Spinal cord (tissue), 10 donors: ENCODE data around the gene IQCE. TPM values are rescaled to one million over a fixed set of nuclear protein-coding genes. Genes with fewer than 3 reads are reported as not detected.

ENCODE experiments used
- DNase-seq, 6 donors: peaks; one replicate each; pipeline versions ENCODE4 v3.0.0 to v3.0.0-alpha.2; 2013 to 2015; ENCODE audit warnings: low spot score in 6 of 6, low read depth in 4 of 6
- H3K27ac ChIP-seq: one replicate; pipeline ENCODE4 v1.5.1; 2013; ENCODE audit warnings: low read depth, low read length, control low read depth
- H3K27me3 ChIP-seq: one replicate; pipeline ENCODE4 v1.6.1; 2013; ENCODE audit warnings: low read length; ENCODE audit not compliant: control insufficient read depth, insufficient read depth
- H3K36me3 ChIP-seq: one replicate; pipeline ENCODE4 v1.6.1; 2013; ENCODE audit warnings: low read length; ENCODE audit not compliant: control insufficient read depth, insufficient read depth
- H3K4me1 ChIP-seq: one replicate; pipeline ENCODE4 v1.6.1; 2013; ENCODE audit warnings: low read length; ENCODE audit not compliant: control insufficient read depth, insufficient read depth
- H3K4me3 ChIP-seq: one replicate; pipeline ENCODE4 v1.5.1; 2013; ENCODE audit warnings: low read depth, low read length, control low read depth
- H3K9me3 ChIP-seq: one replicate; pipeline ENCODE4 v1.6.1; 2013; ENCODE audit warnings: low read length; ENCODE audit not compliant: control insufficient read depth, insufficient read depth
- WGBS: methylation state at CpG from one replicate; pipeline ENCODE4 v1.1.5; 2013; ENCODE audit warnings: missing lambda C conversion rate; ENCODE audit not compliant: insufficient coverage; 5-methylcytosine and 5-hydroxymethylcytosine counted together
- polyA plus RNA-seq, 2 donors: library from polyadenylated mRNA; unstranded; fragments of 120-200 nt; gene quantifications; one replicate each; pipeline ENCODE4 v1.2.1, GENCODE V29; 2013; ENCODE audit not compliant: insufficient read length in 2 of 2
- small RNA-seq: library from RNA; depleted of rRNA; stranded (forward); fragments of <200 nt; gene quantifications from one replicate; pipeline ENCODE3, GENCODE V24; 2014; ENCODE audit warnings: low replicate concordance
- total RNA-seq, 2 donors: library from RNA; depleted of rRNA in 1 of 2; stranded (reverse); fragments of 120-200 nt in 1 of 2; fragments of >200 nt in 1 of 2; gene quantifications; one replicate each; pipeline versions ENCODE4 v1.2.3 to v1.2.4, GENCODE V29; 2013 to 2014
- donor health status: healthy.

The IQCE gene
- total and polyA plus RNA-seq, 4 donors: 13.5 to 47.1 (median 31.7) TPM

GRCh38 chr7:2661602-2662272, 103.0 kb downstream of the IQCE start:
- no peak overlapping the region for H3K27ac ChIP-seq
- H3K9me3 ChIP-seq: no peaks in the 10 kb centered on the region
- 83% methylated on average over 41 of the region's 43 CpGs for WGBS
- H3K4me3 ChIP-seq: no peak overlapping the region
- peaks cover 57% of the 10 kb centered on the region for H3K4me1 ChIP-seq
- no peaks in the 10 kb centered on the region for H3K27me3 ChIP-seq
- peaks cover 79% of the 10 kb centered on the region for H3K36me3 ChIP-seq
- no peak for DNase-seq

- peaks cover 72% of the 10 kb centered on the region for H3K36me3 ChIP-seq
- 57% methylated on average over 28 of the region's 33 CpGs for WGBS
- DNase-seq: no peak
- H3K4me3 ChIP-seq: no peak overlapping the region
- no peak overlapping the region for H3K27ac ChIP-seq
- no peaks in the 10 kb centered on the region for H3K27me3 ChIP-seq
- H3K4me1 ChIP-seq: peaks cover 57% of the 10 kb centered on the region
- no peaks in the 10 kb centered on the region for H3K9me3 ChIP-seq
Measured at GRCh38 chr7:2662273-2663120, 103.7 kb downstream of the IQCE start.

GRCh38 chr7:2663121-2663886, 104.5 kb downstream of the IQCE start:
- Histone ChIP-seq H3K36me3 (peaks cover 64% of the 10 kb centered on the region), H3K9me3 (no peaks in the 10 kb centered on the region), H3K27me3 (no peaks in the 10 kb centered on the region), H3K4me3 (no peak overlapping the region), H3K4me1 (peaks cover 57% of the 10 kb centered on the region), H3K27ac (no peak overlapping the region)
- 58% methylated on average over 29 of the region's 30 CpGs for WGBS
- DNase-seq: no peak

- no peaks in the 10 kb centered on the region for H3K27me3 ChIP-seq
- no CpG with 5 or more reads among the region's 4 CpGs for WGBS
- DNase-seq: no peak
- H3K4me3 ChIP-seq: no peak overlapping the region
- peaks cover 57% of the 10 kb centered on the region for H3K4me1 ChIP-seq
- no peak overlapping the region for H3K27ac ChIP-seq
- no peaks in the 10 kb centered on the region for H3K9me3 ChIP-seq
- H3K36me3 ChIP-seq: peaks cover 57% of the 10 kb centered on the region
Measured at GRCh38 chr7:2663960-2664359, 105.2 kb downstream of the IQCE start.

Small RNA genes lying within 50 kb of the gene (small RNA-seq; reads per million reads assigned to genes)
- not detected for gene MIR4648

Other genes with a start within 250 kb of the IQCE start
- 10 to 100 TPM; 12.2 to 14.8 TPM for gene SNX8, start 244.5 kb upstream of the IQCE start, total RNA-seq
- 10 to 100 TPM; 33.0 to 36.9 TPM for gene SNX8, start 244.5 kb upstream of the IQCE start, polyA plus RNA-seq
- gene EIF3B, start 204.2 kb upstream of the IQCE start, total RNA-seq: 100 to 1,000 TPM in 1 of 2 donors, 10 to 100 TPM in 1; 67.9 to 102 TPM
- 10 to 100 TPM; 84.4 to 97.4 TPM for gene EIF3B, start 204.2 kb upstream of the IQCE start, polyA plus RNA-seq
- gene CHST12, start 155.4 kb upstream of the IQCE start, total RNA-seq: 10 to 100 TPM in 1 of 2 donors, 1 to 10 TPM in 1; 3.6 to 12.1 TPM
- gene CHST12, start 155.4 kb upstream of the IQCE start, polyA plus RNA-seq: 10 to 100 TPM; 20.7 to 27.9 TPM
- gene GRIFIN, start 82.6 kb upstream of the IQCE start, total RNA-seq: not detected
- gene GRIFIN, start 82.6 kb upstream of the IQCE start, polyA plus RNA-seq: under 1 TPM in 1 of 2 donors, not detected in 1; 0.41 TPM
- gene LFNG, start 39.2 kb upstream of the IQCE start, total RNA-seq: 10 to 100 TPM; 16.7 to 24.8 TPM
- 10 to 100 TPM; 45.9 to 47.0 TPM for gene LFNG, start 39.2 kb upstream of the IQCE start, polyA plus RNA-seq
- gene BRAT1, start 3.5 kb upstream of the IQCE start, total RNA-seq: 10 to 100 TPM; 18.5 to 32.7 TPM
- 10 to 100 TPM; 42.5 to 49.0 TPM for gene BRAT1, start 3.5 kb upstream of the IQCE start, polyA plus RNA-seq
- 10 to 100 TPM; 26.1 to 31.8 TPM for gene TTYH3, start 73.0 kb downstream of the IQCE start, total RNA-seq
- 100 to 1,000 TPM; 209 to 218 TPM for gene TTYH3, start 73.0 kb downstream of the IQCE start, polyA plus RNA-seq
- 1 to 10 TPM in 1 of 2 donors, under 1 TPM in 1; 0.83 to 2.3 TPM for gene AMZ1, start 129.2 kb downstream of the IQCE start, total RNA-seq
- gene AMZ1, start 129.2 kb downstream of the IQCE start, polyA plus RNA-seq: 1 to 10 TPM; 4.2 to 4.8 TPM